ENCODE results near the gene NFATC1.

DNA sequence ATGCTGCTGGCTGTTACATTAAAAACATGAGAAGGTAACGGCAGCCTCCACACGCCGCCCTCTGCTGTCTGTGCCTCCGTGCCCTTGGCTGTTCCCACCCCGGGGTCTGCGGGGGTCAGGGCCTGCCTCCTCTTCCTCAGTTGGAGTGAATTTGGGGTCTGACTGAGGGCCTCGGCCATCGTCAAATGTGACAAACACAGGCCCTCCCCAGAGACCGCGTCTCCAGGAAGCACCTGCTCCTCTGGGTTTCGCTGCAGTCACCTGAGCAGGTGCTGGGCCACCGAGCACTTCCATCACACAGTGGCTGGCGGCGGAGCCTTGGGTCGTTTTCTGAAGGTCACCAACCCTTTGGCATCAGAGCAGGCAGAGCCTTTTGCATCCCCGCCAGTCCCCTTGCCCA lies 70.9 kb downstream of the NFATC1 start:
- TF ChIP-seq ZNF565 (CRISPR knock-in tag; conservative IDR thresholded peaks at IDR 0.05; ENCODE audit: low read depth) = no peak
- no peak for TF ChIP-seq ZFP30 (CRISPR knock-in tag; IDR thresholded peaks at IDR 0.05)
- TF ChIP-seq, protein P1, sequence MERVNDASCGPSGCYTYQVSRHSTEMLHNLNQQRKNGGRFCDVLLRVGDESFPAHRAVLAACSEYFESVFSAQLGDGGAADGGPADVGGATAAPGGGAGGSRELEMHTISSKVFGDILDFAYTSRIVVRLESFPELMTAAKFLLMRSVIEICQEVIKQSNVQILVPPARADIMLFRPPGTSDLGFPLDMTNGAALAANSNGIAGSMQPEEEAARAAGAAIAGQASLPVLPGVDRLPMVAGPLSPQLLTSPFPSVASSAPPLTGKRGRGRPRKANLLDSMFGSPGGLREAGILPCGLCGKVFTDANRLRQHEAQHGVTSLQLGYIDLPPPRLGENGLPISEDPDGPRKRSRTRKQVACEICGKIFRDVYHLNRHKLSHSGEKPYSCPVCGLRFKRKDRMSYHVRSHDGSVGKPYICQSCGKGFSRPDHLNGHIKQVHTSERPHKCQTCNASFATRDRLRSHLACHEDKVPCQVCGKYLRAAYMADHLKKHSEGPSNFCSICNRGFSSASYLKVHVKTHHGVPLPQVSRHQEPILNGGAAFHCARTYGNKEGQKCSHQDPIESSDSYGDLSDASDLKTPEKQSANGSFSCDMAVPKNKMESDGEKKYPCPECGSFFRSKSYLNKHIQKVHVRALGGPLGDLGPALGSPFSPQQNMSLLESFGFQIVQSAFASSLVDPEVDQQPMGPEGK (CRISPR knock-in tag; IDR thresholded peaks at IDR 0.05; ENCODE audit: borderline replicate concordance) = no peak
- no peak for TF ChIP-seq TOX (CRISPR knock-in tag; IDR thresholded peaks at IDR 0.05; ENCODE audit: borderline replicate concordance)
- no peak for TF ChIP-seq RARB (CRISPR knock-in tag; IDR thresholded peaks at IDR 0.05)
